HG03457 (cell line): ENCODE measurements around the gene ARHGAP24.

Experiments used
- ATAC-seq: cut with Tn5 transposase; IDR thresholded peaks from one replicate; pipeline ENCODE4 v1.9.1; 2021; ENCODE audit warnings: moderate number of reproducible peaks; ENCODE audit not compliant: unreplicated experiment

Gene ARHGAP24

GRCh38 chr4:85577307-85577706 lies 102.4 kb downstream of the ARHGAP24 start:
- ATAC-seq: no peak

GRCh38 chr4:85579942-85580341 lies 105.0 kb downstream of the ARHGAP24 start:
- ATAC-seq: no peak

GRCh38 chr4:85580489-85580888 lies 105.5 kb downstream of the ARHGAP24 start:
- ATAC-seq: no peak

GRCh38 chr4:85587952-85588351 lies 113.0 kb downstream of the ARHGAP24 start:
- ATAC-seq: no peak

GRCh38 chr4:85591406-85592098 lies 116.6 kb downstream of the ARHGAP24 start:
- no peak for ATAC-seq

- ATAC-seq: no peak
Measured at GRCh38 chr4:85595098-85595775, 120.3 kb downstream of the ARHGAP24 start.

GRCh38 chr4:85595796-85596559 lies 121.0 kb downstream of the ARHGAP24 start:
- no peak for ATAC-seq

GRCh38 chr4:85598936-85599335 lies 124.0 kb downstream of the ARHGAP24 start:
- no peak for ATAC-seq

- ATAC-seq: no peak
Measured at GRCh38 chr4:85600501-85600900, 125.6 kb downstream of the ARHGAP24 start.

GRCh38 chr4:85603437-85604336 lies 128.7 kb downstream of the ARHGAP24 start:
- ATAC-seq: no peak

GRCh38 chr4:85606505-85606904 lies 131.6 kb downstream of the ARHGAP24 start:
- ATAC-seq: no peak

- peak; percentile 49 for ATAC-seq
Measured at GRCh38 chr4:85607624-85608023, 132.7 kb downstream of the ARHGAP24 start.

GRCh38 chr4:85610450-85610849 lies 135.5 kb downstream of the ARHGAP24 start:
- ATAC-seq: peak; percentile 78

GRCh38 chr4:85611661-85612060 lies 136.7 kb downstream of the ARHGAP24 start:
- no peak for ATAC-seq

- no peak for ATAC-seq
Measured at GRCh38 chr4:85613901-85614300, 139.0 kb downstream of the ARHGAP24 start.

- ATAC-seq: no peak
Measured at GRCh38 chr4:85615952-85616351, 141.0 kb downstream of the ARHGAP24 start.

GRCh38 chr4:85617202-85617601 lies 142.3 kb downstream of the ARHGAP24 start:
- no peak for ATAC-seq

GRCh38 chr4:85632981-85633380 lies 158.0 kb downstream of the ARHGAP24 start:
- no peak for ATAC-seq

GRCh38 chr4:85637778-85638177 lies 162.8 kb downstream of the ARHGAP24 start:
- ATAC-seq: no peak

- ATAC-seq: no peak
Measured at GRCh38 chr4:85639946-85640345, 165.0 kb downstream of the ARHGAP24 start.
